NCI-H2227 treated with DMSO at 0.1 percent for 48 hours (cell line): ENCODE results near the gene TRUB2.
"Not testable (repeated sequence)": the region's sequence is repeated elsewhere in the genome, so short reads cannot be mapped to it uniquely, and the experiment has no call there.

Experiments
- DNase-seq: peaks from one replicate; lab custom pipeline; 2025; lab: John Stamatoyannopoulos, UW

TRUB2 gene

DNA sequence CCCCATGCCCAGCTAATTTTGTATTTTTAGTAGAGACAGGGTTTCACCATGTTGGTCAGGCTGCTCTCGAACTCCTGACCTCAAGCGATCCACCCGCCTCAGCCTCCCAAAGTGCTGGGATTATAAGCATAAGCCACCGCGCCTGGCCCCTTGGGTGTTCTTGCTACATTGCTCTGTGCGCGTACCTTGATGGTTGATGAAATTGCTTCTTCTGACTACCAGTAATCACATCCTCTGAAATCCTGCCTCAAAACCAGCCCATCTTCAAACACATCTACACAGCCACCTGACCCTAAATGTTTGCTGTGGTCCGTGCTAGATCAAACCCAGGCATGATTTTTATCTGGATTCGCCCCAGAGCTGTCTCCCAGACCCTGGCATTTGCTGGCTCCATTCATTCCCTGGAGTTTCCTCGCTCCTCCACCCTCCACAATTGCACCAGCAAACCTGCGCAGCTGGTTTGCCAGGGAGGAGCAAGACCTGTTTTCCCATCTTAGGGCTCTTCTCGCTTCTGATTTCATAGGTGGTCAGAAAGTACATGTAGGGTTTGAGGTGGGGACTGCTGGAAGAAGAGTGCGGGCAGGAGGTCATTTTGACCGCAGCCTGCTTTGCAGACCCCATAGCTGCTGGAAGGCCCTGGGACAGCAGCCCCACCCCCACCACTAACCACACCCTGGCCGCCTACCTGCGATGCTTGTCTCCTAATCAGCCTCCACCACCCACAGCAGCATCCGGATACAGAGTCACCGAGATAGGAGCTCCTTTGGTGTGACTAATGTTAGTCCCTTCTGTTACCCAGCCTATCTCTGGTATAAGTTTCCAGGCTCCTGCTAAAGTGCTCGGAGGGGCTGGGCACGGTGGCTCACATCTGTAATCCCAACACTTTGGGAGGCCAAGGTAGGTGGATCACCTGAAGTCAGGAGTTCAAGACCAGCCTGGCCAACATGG is 23.4 kb downstream of the TRUB2 start:
- no peak for DNase-seq

DNA sequence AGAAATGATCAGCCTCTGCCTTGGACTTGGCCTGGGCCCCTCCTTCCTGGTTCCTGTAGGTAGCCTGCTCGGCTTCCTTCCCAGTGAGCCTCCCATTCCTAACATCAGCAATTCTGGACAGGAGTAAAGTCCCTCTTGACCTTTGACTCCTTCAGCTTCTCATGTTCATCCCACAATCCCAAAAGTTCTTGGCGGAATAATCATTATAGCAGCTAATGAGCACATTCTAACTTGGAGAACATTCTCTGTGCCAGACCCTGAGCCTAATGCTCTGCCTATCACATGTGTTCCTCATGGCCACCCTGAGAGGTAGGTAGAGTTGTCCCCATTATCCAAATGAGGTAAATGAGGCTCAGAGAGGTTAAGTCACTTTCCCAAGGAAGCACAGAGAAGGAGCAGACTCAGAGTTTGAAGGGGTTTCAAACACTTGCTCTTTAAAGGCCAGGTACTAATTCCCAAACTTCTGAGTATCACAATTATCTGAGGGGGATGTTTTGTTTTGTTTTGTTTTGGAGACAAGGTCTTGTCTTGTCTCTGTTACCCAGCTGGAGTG is 24.9 kb downstream of the TRUB2 start:
- no peak for DNase-seq

DNA sequence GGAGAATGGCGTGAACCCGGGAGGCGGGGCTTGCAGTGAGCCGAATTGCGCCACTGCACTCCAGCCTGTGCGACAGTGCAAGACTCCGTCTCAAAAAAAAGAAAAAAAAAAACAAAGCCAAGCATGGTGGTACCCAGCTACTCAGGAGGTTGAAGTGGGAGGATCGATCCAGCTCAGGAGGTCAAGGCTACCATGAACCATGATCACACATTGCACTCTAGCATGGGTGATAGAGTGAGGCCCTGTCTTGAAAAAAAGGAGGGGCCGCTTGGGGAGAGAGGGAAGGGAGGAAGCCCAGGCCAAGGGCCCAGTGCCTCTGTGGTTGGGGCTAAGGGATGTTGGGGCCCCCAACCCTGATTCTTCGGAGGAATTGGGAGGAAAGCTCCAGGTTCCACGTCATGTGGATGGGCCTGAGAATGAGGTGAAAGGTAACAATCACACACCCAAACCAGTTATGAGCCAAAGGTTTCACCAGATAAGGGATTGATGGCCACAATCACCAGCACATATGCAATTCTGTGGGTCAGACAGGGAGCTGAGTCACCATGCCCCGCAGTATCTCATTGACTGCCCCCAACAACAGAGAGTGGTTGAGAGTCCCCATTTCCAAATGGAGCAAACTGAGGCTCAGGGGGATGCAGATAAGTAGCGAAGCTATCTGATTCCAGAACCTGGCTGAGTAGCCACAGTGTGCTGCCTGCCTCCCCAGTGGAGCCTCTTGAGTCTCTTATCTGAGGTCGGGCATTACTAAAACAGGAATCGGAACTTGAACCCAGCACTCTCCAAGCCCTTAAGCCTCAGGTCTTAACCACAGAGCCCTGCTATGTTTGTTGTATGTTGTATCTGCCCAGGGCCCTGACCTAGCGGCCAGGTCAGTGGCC is 25.7 kb downstream of the TRUB2 start:
- DNase-seq, result no peak

DNA sequence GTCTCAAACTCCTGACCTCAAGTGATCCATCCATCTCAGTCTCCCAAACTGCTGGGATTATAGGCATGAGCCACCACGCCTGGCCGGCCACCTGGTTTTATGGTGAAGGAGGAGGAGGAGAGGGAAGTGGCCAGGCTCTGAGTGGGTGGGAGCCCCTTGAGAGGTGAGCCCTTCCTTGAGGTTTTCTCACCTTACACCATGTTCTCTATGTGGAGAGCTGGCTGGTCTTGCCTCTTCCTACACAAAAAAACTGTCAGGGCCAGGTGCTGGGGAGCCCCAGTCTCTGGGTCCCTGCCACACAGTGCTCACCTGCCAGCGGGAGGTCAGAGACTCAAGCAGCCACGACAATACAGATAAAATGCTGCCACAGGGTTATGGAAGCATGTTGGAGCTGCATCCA is 28.1 kb downstream of the TRUB2 start:
- no peak for DNase-seq

DNA sequence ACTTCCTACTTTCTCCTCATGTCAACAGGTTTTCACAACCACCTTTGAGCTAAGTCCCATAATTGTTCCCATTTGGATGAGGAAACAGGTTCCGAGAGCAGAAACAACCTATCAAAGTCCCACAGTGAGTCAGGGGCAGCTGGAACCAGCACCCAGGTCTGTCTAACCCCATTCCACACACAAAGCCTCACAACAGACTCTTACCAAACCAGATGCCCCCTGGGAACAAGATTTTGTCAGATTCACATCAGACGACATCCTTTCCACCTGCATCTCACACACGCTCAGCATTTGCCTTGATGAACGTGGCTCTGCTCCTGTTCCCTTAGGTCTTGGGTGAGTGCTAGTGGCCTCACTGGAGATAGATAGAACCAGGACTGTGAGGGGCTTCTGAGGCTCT is 29.2 kb downstream of the TRUB2 start:
- no peak for DNase-seq

DNA sequence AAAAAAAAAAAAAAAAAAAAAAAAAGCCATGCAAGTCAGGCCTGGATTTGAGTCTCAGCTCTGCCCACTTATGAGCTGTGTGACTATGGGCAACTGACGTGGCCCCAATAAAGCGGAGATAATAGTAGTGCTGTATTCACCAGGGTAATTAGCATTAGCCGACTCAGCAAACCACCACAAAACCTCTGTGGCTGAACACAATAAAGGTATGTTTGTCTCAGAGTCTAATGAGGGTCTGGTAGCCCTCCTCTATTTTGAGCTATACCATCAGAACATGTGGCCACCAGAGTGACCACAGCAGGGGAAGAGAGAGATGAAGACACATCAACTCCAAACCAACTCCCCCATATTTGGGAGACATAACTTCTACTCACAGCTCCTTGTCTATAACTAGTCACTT is 30.2 kb downstream of the TRUB2 start:
- DNase-seq, result no peak

DNA sequence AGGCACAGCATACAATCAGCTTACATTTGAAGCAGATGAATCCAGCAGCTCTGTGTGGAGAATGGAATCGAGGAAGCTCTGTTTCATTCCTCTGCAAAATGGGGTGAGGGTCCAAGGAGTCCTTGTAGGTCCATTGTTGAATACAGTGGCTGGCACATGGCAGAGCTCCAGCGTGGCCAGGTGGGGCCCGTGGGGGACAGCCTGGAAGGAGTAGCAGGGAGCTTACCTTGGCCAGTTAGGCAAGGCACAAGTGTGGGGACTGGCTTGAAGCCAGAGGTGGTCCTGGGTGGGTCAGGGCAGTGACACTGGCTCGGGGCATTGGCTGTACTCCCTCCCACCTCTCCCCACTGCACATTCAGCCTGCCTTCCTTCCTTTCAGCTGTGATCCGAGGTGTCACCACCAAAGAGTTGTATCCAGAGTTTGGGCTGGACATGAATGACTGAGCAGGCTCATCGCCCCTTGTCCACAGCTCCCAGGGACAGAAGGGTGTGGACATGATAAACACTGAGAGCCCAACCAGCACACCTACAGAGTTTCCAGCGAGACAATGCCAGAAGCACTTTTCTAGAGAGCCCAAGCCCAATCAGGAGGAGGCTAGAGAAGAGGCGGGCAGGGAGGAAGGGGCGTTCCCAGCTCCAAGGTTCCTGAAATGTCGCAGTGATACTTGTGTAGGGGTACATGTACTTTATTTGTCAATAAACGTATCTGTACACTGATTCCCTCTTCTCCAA is 33.8 kb downstream of the TRUB2 start:
- no peak for DNase-seq

DNA sequence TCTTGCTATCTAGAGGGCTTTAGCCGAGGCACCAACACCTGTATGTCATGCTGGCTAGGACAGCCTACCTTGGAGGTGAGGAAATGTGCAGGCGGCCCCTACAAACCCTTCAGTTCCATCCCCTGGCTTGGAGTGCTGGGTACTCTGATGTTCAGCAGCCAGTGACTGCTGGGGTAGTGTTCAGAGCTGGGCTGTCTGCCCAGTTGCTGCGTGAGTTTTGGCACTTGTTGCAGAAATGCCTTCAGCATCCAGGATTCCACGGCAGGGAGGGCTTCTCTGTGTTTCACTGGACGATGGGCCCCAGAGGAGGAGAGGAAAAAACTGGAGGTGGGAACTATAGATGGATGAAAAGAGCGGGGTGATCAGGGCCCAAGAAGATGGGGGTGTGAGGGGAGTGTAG is 35.8 kb downstream of the TRUB2 start:
- no peak for DNase-seq

DNA sequence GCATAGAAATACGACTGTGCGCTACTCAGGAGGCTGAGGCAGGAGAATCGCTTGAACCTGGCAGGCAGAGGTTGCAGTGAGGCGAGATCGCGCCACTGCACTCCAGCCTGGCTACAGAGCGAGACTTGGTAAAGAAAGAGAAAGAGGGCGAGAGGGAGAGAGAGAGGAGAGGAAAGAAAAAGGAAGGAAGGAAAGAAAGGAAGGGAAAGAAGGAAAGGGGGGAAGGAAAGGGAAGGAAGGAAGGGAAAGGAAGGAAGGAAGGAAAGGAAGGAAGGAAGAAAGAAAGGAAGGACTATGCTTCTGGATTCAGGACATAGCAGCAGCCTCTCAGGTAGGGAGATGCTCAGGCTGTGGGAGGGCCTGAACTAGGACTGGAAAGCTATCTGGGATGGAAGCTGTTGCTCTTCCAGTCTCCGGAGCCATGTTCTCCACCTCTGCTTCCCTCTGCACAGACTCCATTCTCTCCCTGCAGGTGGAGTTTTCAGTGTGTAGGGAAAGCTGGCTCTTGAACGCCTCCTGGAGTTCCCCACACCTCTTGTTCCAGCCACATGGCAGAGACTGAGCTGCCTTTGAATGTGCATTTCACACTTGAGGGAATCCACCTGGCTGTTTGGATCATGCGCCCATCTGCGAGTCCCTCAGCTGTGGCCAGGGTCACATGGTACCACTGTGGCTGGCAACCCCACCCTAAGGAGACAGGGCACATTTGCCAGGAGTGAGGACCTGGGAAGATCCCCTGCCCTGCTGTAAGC is 37.0 kb downstream of the TRUB2 start:
- DNase-seq, result no peak

DNA sequence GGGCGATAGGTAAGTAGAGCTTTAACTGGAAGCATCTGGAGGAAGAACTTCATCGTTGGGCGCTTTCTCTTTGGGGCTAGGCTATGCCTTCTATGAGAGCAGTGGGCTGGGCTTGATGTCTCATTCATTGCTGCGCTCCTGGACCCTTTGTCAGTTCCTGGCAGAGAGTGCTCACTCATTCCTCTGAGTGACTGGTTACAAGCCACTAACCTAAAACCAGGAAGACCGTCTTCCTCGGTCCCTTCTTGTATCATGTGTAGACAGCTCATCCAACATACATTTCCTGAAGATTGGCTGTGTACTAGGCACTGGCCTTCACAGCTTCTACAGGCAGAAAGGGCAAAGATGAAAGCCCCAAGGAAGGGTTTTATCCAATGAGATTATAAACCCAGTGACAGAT is 39.7 kb downstream of the TRUB2 start:
- no peak for DNase-seq

DNA sequence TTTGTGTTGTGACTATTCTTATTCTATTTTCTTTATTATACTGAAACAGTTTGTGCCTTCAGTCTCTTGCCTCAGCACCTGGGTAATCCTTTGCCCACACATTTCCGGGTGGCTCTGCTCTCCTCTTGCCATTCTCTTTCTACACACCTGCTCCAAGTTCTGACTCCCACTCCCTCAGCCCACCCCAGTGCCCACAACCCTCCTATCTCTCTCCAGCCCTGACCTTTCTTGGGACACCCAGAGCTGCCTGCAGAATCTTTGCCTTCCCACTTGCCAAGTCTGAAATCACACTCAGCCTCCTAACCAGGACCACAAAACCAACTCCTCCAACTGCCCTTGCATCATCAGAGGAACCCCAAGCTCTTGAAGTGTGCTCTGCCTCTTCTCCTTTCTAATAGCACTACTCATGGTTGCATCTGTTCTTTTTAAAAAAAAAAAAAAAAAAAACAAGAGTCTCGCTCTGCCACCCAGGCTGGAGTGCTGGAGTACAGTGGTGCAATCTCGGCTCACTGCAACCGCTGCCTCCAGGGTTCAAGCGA is 42.1 kb downstream of the TRUB2 start:
- no peak for DNase-seq

DNA sequence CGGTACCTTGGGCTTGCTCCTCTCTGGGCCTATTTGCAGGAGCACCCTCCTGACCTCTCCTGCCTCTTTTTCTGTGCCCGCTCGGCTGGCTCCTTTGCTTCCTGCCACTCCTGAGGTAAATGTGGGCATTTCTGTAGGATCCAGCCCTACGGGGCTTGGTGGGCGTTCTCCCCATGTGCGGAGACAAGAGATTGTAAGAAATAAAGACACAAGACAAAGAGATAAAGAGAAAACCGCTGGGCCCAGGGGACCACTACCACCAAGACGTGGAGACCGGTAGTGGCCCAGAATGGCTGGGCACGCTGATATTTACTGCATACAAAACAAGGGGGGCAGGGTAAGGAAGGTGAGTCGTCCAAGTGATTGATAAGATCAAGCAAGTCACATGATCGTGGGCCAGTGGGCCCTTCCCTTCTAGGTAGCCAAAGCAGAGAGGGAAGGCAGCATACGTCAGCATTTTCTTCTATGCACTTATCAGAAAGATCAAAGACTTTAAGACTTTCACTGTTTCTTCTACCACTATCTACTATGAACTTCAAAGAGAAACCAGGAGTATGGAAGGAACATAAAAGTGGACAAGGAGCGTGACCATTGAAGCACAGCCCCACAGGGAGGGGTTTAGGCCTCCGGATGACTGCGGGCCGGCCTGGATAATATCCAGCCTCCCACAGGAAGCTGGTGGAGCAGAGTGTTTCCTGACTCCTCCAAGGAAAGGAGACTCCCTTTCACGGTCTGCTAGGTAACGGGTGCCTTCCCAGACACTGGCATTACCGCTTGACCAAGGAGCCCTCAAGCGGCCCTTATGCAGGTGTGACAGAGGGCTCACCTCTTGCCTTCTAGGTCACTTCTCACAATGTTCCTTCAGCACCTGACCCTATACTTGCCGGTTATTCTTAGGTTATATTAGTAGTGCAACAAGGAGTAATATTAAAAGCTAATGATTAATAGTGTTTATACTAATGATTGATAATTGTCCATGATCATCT is 42.9 kb downstream of the TRUB2 start:
- not testable (repeated sequence) for DNase-seq

DNA sequence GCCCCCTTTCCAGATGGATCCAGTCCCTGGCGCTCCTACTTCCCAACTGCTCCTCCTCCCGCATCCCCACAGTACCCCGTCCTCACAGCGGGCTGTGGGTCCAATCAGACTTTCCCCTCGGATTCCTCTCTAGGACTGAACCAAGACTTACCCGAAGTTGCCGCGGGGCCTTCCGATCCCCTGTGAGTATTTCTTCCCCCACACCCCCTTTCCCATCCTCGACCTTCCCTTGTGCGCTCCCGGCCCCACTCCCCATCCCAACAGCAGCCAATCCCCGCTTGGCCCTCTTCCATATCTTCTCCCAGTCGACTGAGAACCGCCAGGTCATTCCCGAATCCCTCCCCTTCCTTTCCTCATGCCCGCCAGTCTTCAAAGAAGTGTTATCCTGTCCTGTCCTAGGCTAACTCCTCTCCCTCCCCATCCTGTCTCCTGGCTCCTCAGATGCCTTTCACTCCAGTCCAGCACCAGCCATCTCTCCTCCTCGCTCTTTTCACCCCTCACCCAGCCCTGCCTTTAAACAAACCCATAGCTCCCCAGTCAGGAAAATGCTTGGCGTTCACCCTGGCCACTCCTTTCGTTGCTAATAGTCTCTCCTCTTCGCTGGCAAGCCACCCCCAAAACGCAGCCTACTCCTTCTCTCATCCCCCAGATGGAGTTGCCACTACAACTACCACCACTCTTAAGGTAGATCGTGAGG is 45.5 kb downstream of the TRUB2 start:
- peak; percentile 35 for DNase-seq

DNA sequence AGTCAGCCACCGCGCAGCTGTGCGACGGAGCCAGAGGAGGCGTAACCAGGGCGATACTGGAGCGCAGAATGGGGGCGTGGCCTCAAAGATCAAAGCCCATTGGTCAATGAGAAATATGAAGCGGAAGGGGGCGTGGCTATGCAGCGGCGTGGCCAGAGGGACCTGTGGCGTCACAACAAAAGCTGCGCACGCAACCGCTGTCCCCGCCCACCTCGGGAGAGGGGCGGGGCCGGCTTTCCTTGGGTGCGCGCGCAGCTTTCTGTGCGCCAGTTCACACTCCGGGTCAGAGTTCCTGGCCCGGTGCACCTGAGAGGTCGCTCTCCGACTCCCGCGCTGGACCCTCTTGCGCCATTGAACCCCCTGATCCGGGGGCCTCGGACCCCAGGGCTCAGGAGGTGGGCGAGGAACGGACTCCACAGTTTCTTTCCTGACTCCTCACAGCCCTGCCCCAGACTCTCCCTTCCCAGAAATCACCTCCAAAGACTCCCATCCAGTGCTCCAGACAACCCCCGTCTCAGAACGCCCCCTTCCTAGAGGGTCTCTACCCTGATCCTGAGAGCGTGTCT is 46.2 kb downstream of the TRUB2 start, which contains the start of gene SWI5:
Gene SWI5, plus strand, starts transcription at position 269 of the 566 bp plus-strand sequence.
- DNase-seq, result peak; percentile 99

DNA sequence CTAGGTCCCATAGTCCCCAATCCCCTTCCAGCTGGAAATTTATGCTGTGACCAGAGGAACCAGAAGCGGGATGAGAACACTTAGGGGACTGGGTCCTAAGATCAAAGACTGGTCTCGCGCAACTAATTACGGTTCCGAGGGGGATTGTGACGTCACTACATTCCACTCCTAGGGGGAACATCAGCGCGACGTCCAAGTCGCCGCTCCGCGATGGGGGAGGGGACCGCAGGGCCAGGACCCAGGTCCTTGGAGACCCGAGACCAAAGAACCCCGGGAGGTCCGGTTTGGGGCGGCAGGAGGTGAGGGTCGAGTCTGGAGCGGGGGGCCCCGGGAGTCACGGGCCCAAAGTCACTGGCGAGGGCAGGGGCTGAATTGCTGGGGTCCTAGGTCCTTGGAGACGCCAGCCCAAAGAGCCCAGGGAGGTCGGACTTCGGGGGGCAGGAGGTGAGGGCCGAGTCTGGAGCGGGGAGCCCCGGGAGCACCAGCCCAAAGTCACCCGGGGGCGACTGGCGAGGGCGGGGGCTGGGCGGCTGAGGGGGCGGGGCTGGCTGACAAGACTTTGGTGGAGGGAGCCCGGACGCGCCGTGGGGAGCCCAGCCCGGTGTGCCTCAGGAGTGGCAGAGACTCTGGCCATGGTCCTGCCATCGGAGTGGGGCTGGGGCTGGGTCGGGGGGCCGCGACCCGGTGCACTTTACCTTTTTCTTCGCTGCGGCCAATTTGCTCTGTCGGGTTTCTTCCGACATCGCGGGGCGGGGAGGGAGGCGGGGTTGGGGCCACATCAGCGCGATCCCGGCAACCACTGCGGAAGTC is 46.8 kb downstream of the TRUB2 start, which contains the start of gene GOLGA2:
Gene GOLGA2, minus strand, starts transcription at position 810 of the 810 bp plus-strand sequence. Its CDS starts 31 bp downstream, at position 779.
- DNase-seq, result no peak

DNA sequence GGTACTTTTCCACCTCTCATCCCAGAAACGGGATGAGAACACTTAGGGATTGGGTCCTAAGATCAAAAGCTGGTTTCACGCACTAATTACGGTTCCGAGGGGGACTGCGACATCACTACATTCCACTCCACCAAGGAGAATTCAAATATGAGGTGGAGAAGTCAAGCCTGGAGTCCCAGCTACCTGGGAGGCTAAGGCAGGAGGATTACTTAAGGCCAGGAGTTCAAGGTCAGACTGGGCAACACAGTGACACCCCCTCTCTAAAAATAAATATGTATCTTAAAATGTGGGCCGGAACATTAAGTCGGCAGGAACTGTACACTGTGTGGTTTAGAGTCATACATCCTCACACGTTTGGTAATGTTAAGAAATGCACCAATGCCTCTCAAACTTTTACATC is 48.0 kb downstream of the TRUB2 start:
- no peak for DNase-seq

DNA sequence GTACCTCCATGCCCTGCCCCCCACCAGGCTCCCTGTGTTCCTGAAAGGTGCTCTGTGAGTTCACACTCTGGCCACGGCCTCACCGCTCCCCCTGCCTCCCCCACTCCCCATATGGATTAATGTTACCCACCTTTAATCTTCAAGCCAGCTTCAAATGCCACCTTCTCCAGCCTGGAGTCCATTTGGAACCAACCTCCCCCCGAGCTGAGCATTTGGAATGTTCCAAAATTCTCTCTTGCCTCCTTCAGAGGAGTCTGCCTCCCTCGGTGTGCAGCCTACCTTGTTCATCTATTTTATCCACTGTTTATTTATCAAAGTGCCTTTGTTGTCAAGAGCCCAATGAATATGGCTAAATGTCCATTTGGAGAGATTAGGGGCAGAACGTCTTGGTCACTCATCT is 50.7 kb downstream of the TRUB2 start:
- DNase-seq, result no peak

DNA sequence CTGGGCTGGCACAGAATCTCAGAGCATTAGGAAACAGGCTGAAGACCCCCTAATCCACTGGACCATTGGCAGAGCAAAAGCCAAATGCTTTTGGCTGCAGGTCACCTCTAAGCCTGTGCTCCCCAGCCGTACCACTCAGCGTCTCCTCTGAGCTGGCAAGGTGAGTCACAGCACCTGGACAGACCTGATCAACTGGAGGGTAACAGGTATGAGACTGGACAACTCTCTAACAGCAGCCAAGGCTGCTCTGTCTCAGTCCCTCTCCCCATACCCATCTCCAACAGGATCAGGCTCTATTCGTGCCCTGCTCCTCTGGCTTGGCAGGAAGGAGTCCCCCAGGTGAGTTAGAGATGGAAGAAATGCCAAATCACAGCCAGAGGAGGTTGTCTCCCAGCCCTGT is 51.1 kb downstream of the TRUB2 start:
- DNase-seq, result no peak
